Mesendoderm (in vitro differentiated cells): ENCODE data around the gene MRPL10.

Experiments
- DNase-seq: peaks from one replicate; pipeline ENCODE4 v3.0.0; 2013
- H2AK5ac ChIP-seq: 2 replicates; pipeline ENCODE4 v1.6.1; 2013; ENCODE audit warnings: low read length, inconsistent platforms
- H2BK120ac ChIP-seq: 2 replicates; pipeline ENCODE4 v1.6.1; 2013; ENCODE audit warnings: low read depth, mild to moderate bottlenecking, low read length, moderate library complexity, mixed read lengths
- H2BK15ac ChIP-seq: replicated peaks from 2 replicates; pipeline ENCODE4 v1.6.1; 2013; ENCODE audit warnings: low read depth, mild to moderate bottlenecking, moderate library complexity
- H2BK5ac ChIP-seq: 2 replicates; pipeline ENCODE4 v1.6.1; 2013; ENCODE audit warnings: low read length, inconsistent platforms
- H3K18ac ChIP-seq: 2 replicates; pipeline ENCODE4 v1.6.1; 2013; ENCODE audit warnings: mild to moderate bottlenecking, low read length, mixed read lengths
- H3K23ac ChIP-seq: one replicate; pipeline ENCODE4 v1.6.1; 2013; ENCODE audit warnings: low read length
- H3K27ac ChIP-seq: 2 replicates; pipeline ENCODE4 v1.5.1; 2013; ENCODE audit warnings: low read depth, mild to moderate bottlenecking, inconsistent platforms, low read length, moderate library complexity
- H3K27me3 ChIP-seq: 2 replicates; pipeline ENCODE4 v1.6.1; 2013; ENCODE audit warnings: low read length, control low read depth, mild to moderate bottlenecking, inconsistent platforms; ENCODE audit not compliant: insufficient read depth, poor library complexity
- H3K36me3 ChIP-seq: 2 replicates; pipeline ENCODE4 v1.6.1; 2013; ENCODE audit warnings: low read length, inconsistent platforms; ENCODE audit not compliant: control insufficient read depth, insufficient read depth
- H3K4ac ChIP-seq: one replicate; pipeline ENCODE4 v1.6.1; 2013; ENCODE audit warnings: low read depth, mild to moderate bottlenecking, low read length, moderate library complexity
- H3K4me1 ChIP-seq: 2 replicates; pipeline ENCODE4 v1.6.1; 2013; ENCODE audit warnings: low read depth, low read length, inconsistent platforms; ENCODE audit not compliant: control insufficient read depth
- H3K4me2 ChIP-seq: 2 replicates; pipeline ENCODE4 v1.6.1; 2013; ENCODE audit warnings: low read length
- H3K4me3 ChIP-seq: 2 replicates; pipeline ENCODE4 v1.5.1; 2013; ENCODE audit warnings: mild to moderate bottlenecking, low read length
- H3K56ac ChIP-seq: one replicate; pipeline ENCODE4 v1.6.1; 2013; ENCODE audit warnings: low read length
- H3K79me1 ChIP-seq: 2 replicates; pipeline ENCODE4 v1.6.1; 2013; ENCODE audit warnings: low read length, inconsistent platforms
- H3K79me2 ChIP-seq: 2 replicates; pipeline ENCODE4 v1.6.1; 2013; ENCODE audit warnings: mild to moderate bottlenecking, low read length; ENCODE audit not compliant: control insufficient read depth, insufficient read depth
- H3K9ac ChIP-seq: 2 replicates; pipeline ENCODE4 v1.6.1; 2013; ENCODE audit warnings: low read length, inconsistent platforms
- H4K5ac ChIP-seq: one replicate; pipeline ENCODE4 v1.6.1; 2013; ENCODE audit warnings: low read length
- H4K8ac ChIP-seq: one replicate; pipeline ENCODE4 v1.6.1; 2013; ENCODE audit warnings: low read depth, mild to moderate bottlenecking, control low read depth, low read length, moderate library complexity
- WGBS: extraction: QIAGEN DNeasy Blood & Tissue Kit; methylation state at CpG from one replicate; pipeline ENCODE4 v1.1.7; 2013; ENCODE audit warnings: low lambda C conversion rate, missing lambda C conversion rate; ENCODE audit not compliant: insufficient coverage; ENCODE audit errors: extremely low coverage; 5-methylcytosine and 5-hydroxymethylcytosine counted together

MRPL10 gene

GRCh38 chr17:47816111-47816735 is 15.1 kb downstream of the MRPL10 start:
- Histone ChIP-seq H3K9ac (no peak overlapping the region), H2AK5ac (no peak overlapping the region), H4K8ac (no peak overlapping the region), H4K5ac (no peak overlapping the region), H3K56ac (no peak overlapping the region), H3K4me1 (peaks cover 3% of the 10 kb centered on the region), H2BK5ac (no peak overlapping the region), H3K4me3 (no peak overlapping the region), H3K27ac (no peak overlapping the region), H3K27me3 (no peaks in the 10 kb centered on the region), H3K4ac (no peak overlapping the region), H3K23ac (no peak overlapping the region), H3K79me2 (no peaks in the 10 kb centered on the region), H2BK15ac (no peak overlapping the region), H3K4me2 (no peak overlapping the region), H2BK120ac (no peak overlapping the region), H3K36me3 (no peaks in the 10 kb centered on the region), H3K18ac (no peak overlapping the region), H3K79me1 (no peaks in the 10 kb centered on the region)
- DNase-seq: no peak
- WGBS: no CpG with 5 or more reads among the region's 21 CpGs

DNA sequence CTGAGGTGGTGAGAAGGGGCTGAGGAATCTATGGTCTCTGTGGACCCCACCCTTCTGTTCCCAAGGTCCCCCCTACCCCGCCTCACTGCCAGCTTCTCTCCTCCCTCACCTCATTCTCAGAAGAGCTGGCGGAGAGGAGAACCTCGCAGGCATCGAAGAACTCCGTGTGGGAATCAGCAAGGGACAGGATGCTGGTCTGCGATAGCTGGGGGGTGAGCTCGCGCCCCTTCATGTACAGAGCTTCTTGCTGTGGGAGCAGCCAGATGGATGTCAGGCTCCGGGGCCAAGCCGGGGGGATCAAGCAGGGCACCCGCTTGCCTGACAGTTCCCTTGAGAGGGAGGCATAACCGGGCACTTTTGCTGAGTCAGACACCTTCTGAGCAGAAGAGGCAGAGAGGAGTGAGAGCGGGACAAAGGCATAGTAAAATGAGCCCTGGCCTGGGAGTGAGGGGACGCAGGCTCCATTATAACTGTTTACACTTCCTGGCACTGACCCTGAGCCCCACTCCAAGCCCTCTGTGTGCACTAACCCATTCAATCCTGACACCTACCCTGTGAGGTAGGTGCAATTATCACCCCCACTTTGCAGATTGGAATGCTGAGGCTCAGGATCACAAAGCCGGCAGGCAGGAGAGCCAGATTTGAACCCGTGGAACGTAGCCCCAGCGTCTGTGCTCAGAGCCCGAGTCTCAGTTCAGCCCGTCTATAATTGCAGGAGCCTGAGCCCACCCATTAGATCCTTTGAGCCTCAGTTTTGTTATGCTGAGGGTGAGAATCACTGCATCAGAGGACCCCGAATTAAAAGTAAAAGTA is 16.0 kb downstream of the MRPL10 start:
- no peak overlapping the region for H3K18ac ChIP-seq
- H3K79me2 ChIP-seq: no peaks in the 10 kb centered on the region
- H2BK120ac ChIP-seq: no peak overlapping the region
- H3K9ac ChIP-seq: no peak overlapping the region
- DNase-seq: no peak
- H2BK5ac ChIP-seq: no peak overlapping the region
- no peak overlapping the region for H4K8ac ChIP-seq
- H4K5ac ChIP-seq: no peak overlapping the region
- no peak overlapping the region for H3K23ac ChIP-seq
- H3K56ac ChIP-seq: no peak overlapping the region
- H2AK5ac ChIP-seq: no peak overlapping the region
- H3K4me2 ChIP-seq: no peak overlapping the region
- no peaks in the 10 kb centered on the region for H3K27me3 ChIP-seq
- no CpG with 5 or more reads among the region's 21 CpGs for WGBS
- no peaks in the 10 kb centered on the region for H3K4me1 ChIP-seq
- H3K27ac ChIP-seq: no peak overlapping the region
- no peak overlapping the region for H2BK15ac ChIP-seq
- no peaks in the 10 kb centered on the region for H3K36me3 ChIP-seq
- no peak overlapping the region for H3K4me3 ChIP-seq
- no peak overlapping the region for H3K4ac ChIP-seq
- H3K79me1 ChIP-seq: no peaks in the 10 kb centered on the region

DNA sequence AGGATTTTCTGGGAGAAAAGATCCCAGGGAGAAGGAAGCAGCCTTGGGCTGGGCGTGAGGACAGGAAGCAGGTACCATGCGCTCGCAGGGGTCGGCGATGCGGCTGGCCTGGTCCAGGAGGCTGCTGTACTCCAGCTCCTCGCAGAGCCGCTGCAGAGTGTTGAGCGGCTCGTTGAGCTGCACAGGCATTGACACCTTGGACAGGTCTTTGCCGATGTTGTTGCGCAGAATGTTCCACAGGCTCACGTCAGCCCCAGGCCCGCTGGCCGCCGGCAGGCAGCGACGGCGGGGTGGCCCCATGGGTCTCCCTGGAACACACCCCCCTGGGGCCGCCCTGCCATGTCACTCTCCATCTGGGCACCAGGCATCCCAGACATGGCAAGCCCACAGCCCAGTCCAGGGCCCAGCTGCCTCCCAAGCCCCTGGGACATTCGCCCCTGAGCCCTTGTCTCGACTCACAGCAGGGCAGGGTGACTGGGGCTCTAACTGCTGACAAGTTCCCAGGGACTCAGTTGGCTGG is 17.8 kb downstream of the MRPL10 start:
- H3K18ac ChIP-seq: no peak overlapping the region
- H3K4me3 ChIP-seq: no peak overlapping the region
- H3K36me3 ChIP-seq: no peaks in the 10 kb centered on the region
- H3K9ac ChIP-seq: no peak overlapping the region
- no peaks in the 10 kb centered on the region for H3K27me3 ChIP-seq
- H3K23ac ChIP-seq: no peak overlapping the region
- H4K5ac ChIP-seq: no peak overlapping the region
- no peaks in the 10 kb centered on the region for H3K79me2 ChIP-seq
- no peak overlapping the region for H2BK5ac ChIP-seq
- H2BK120ac ChIP-seq: no peak overlapping the region
- no peaks in the 10 kb centered on the region for H3K79me1 ChIP-seq
- DNase-seq: no peak
- no peak overlapping the region for H3K4me2 ChIP-seq
- no peak overlapping the region for H3K27ac ChIP-seq
- no peaks in the 10 kb centered on the region for H3K4me1 ChIP-seq
- no peak overlapping the region for H2BK15ac ChIP-seq
- no peak overlapping the region for H3K56ac ChIP-seq
- H4K8ac ChIP-seq: no peak overlapping the region
- H2AK5ac ChIP-seq: no peak overlapping the region
- no CpG with 5 or more reads among the region's 22 CpGs for WGBS
- H3K4ac ChIP-seq: no peak overlapping the region

- no peak overlapping the region for H2BK15ac ChIP-seq
- no CpG with 5 or more reads among the region's 14 CpGs for WGBS
- H2AK5ac ChIP-seq: no peak overlapping the region
- no peak overlapping the region for H3K4me2 ChIP-seq
- no peak for DNase-seq
- H3K9ac ChIP-seq: no peak overlapping the region
- no peak overlapping the region for H3K18ac ChIP-seq
- no peak overlapping the region for H2BK5ac ChIP-seq
- H3K79me1 ChIP-seq: no peaks in the 10 kb centered on the region
- no peak overlapping the region for H3K4ac ChIP-seq
- no peak overlapping the region for H4K8ac ChIP-seq
- no peaks in the 10 kb centered on the region for H3K36me3 ChIP-seq
- H3K23ac ChIP-seq: no peak overlapping the region
- H4K5ac ChIP-seq: no peak overlapping the region
- no peak overlapping the region for H3K56ac ChIP-seq
- no peak overlapping the region for H2BK120ac ChIP-seq
- no peaks in the 10 kb centered on the region for H3K79me2 ChIP-seq
- H3K4me1 ChIP-seq: no peaks in the 10 kb centered on the region
- H3K27me3 ChIP-seq: no peaks in the 10 kb centered on the region
- H3K4me3 ChIP-seq: no peak overlapping the region
- no peak overlapping the region for H3K27ac ChIP-seq
Observed at GRCh38 chr17:47813077-47813476, 18.3 kb downstream of the MRPL10 start.

GRCh38 chr17:47812146-47812920 is 19.0 kb downstream of the MRPL10 start:
- Histone ChIP-seq H2BK15ac (no peak overlapping the region), H4K5ac (no peak overlapping the region), H3K79me1 (no peaks in the 10 kb centered on the region), H3K23ac (no peak overlapping the region), H3K18ac (no peak overlapping the region), H4K8ac (no peak overlapping the region), H3K36me3 (no peaks in the 10 kb centered on the region), H3K4me1 (no peaks in the 10 kb centered on the region), H3K56ac (no peak overlapping the region), H3K79me2 (no peaks in the 10 kb centered on the region), H3K4me3 (no peak overlapping the region), H2BK5ac (no peak overlapping the region), H3K4me2 (no peak overlapping the region), H3K9ac (no peak overlapping the region), H3K27me3 (no peaks in the 10 kb centered on the region), H2AK5ac (no peak overlapping the region), H3K4ac (no peak overlapping the region), H3K27ac (no peak overlapping the region), H2BK120ac (no peak overlapping the region)
- no CpG with 5 or more reads among the region's 18 CpGs for WGBS
- no peak for DNase-seq
